Muscle layer of duodenum (tissue), 2 donors: ENCODE measurements around the gene ST8SIA4.

ENCODE experiments used
- H3K27ac ChIP-seq: one replicate; pipeline ENCODE4 v1.7.0; 2013; ENCODE audit warnings: mild to moderate bottlenecking, low read length
- H3K27me3 ChIP-seq: one replicate; pipeline ENCODE4 v1.7.0; 2013; ENCODE audit warnings: low read depth, mild to moderate bottlenecking, control low read depth, low read length
- H3K36me3 ChIP-seq, 2 donors: one replicate each; pipeline ENCODE4 v1.7.0; 2013; ENCODE audit warnings: low read length in 2 of 2, control low read depth in 1 of 2, mild to moderate bottlenecking in 1 of 2; ENCODE audit not compliant: insufficient read depth in 2 of 2, control insufficient read depth in 1 of 2
- H3K4me1 ChIP-seq, 2 donors: one replicate each; pipeline ENCODE4 v1.7.0; 2013; ENCODE audit warnings: low read length in 2 of 2, mild to moderate bottlenecking in 2 of 2, control low read depth in 1 of 2, moderate library complexity in 1 of 2; ENCODE audit not compliant: insufficient read depth in 2 of 2, control insufficient read depth in 1 of 2
- H3K4me3 ChIP-seq, 2 donors: one replicate each; pipeline ENCODE4 v1.7.0; 2013; ENCODE audit warnings: low read length in 2 of 2, low read depth in 1 of 2, mild to moderate bottlenecking in 1 of 2
- H3K9me3 ChIP-seq, 2 donors: one replicate each; pipeline ENCODE4 v1.7.0; 2013; ENCODE audit warnings: low read length in 2 of 2, control low read depth in 1 of 2, mild to moderate bottlenecking in 1 of 2; ENCODE audit not compliant: control insufficient read depth in 1 of 2
- donor health status: healthy.

Gene ST8SIA4

GRCh38 chr5:100841358-100842076 lies 61.6 kb downstream of the ST8SIA4 start:
- peak overlapping the region; percentile 20 for H3K27ac ChIP-seq
- H3K9me3 ChIP-seq: no peaks in the 10 kb centered on the region
- H3K4me1 ChIP-seq: no peaks in the 10 kb centered on the region
- peaks cover 0 to 4% of the 10 kb centered on the region in 2 donors for H3K36me3 ChIP-seq
- no peaks in the 10 kb centered on the region for H3K27me3 ChIP-seq
- H3K4me3 ChIP-seq: no peak overlapping the region

- Histone ChIP-seq H3K27me3 (no peaks in the 10 kb centered on the region), H3K4me1 (no peaks in the 10 kb centered on the region), H3K4me3 (no peak overlapping the region), H3K27ac (peak overlapping the region; percentile 20), H3K9me3 (no peaks in the 10 kb centered on the region), H3K36me3 (peaks cover 0 to 4% of the 10 kb centered on the region in 2 donors)
These were observed 62.3 kb downstream of the ST8SIA4 start for GRCh38 chr5:100840789-100841188.

- peaks cover 0 to 4% of the 10 kb centered on the region in 2 donors for H3K36me3 ChIP-seq
- H3K4me1 ChIP-seq: no peaks in the 10 kb centered on the region
- no peak overlapping the region for H3K4me3 ChIP-seq
- no peaks in the 10 kb centered on the region for H3K9me3 ChIP-seq
- H3K27ac ChIP-seq: no peak overlapping the region
- no peaks in the 10 kb centered on the region for H3K27me3 ChIP-seq
These were observed 62.7 kb downstream of the ST8SIA4 start for GRCh38 chr5:100840370-100840769.

- H3K4me1 ChIP-seq: no peaks in the 10 kb centered on the region
- no peaks in the 10 kb centered on the region for H3K27me3 ChIP-seq
- H3K27ac ChIP-seq: no peak overlapping the region
- no peaks in the 10 kb centered on the region for H3K36me3 ChIP-seq
- no peaks in the 10 kb centered on the region for H3K9me3 ChIP-seq
- H3K4me3 ChIP-seq: no peak overlapping the region
These were observed 65.0 kb downstream of the ST8SIA4 start for GRCh38 chr5:100838048-100838473.

GRCh38 chr5:100834519-100834918 lies 68.6 kb downstream of the ST8SIA4 start:
- H3K9me3 ChIP-seq: no peaks in the 10 kb centered on the region
- no peaks in the 10 kb centered on the region for H3K27me3 ChIP-seq
- H3K4me1 ChIP-seq: no peaks in the 10 kb centered on the region
- H3K36me3 ChIP-seq: no peaks in the 10 kb centered on the region
- no peak overlapping the region for H3K27ac ChIP-seq
- H3K4me3 ChIP-seq: no peak overlapping the region

GRCh38 chr5:100832252-100833230 lies 70.5 kb downstream of the ST8SIA4 start:
- H3K4me3 ChIP-seq: no peak overlapping the region
- H3K27me3 ChIP-seq: no peaks in the 10 kb centered on the region
- H3K27ac ChIP-seq: no peak overlapping the region
- no peaks in the 10 kb centered on the region for H3K9me3 ChIP-seq
- no peaks in the 10 kb centered on the region for H3K36me3 ChIP-seq
- H3K4me1 ChIP-seq: no peaks in the 10 kb centered on the region

GRCh38 chr5:100828898-100829356 lies 74.2 kb downstream of the ST8SIA4 start:
- no peaks in the 10 kb centered on the region for H3K4me1 ChIP-seq
- H3K4me3 ChIP-seq: no peak overlapping the region
- H3K27ac ChIP-seq: no peak overlapping the region
- H3K9me3 ChIP-seq: no peaks in the 10 kb centered on the region
- no peaks in the 10 kb centered on the region for H3K27me3 ChIP-seq
- no peaks in the 10 kb centered on the region for H3K36me3 ChIP-seq

- Histone ChIP-seq H3K4me3 (no peak overlapping the region), H3K36me3 (no peaks in the 10 kb centered on the region), H3K27ac (peak overlapping the region; percentile 79), H3K27me3 (no peaks in the 10 kb centered on the region), H3K9me3 (no peaks in the 10 kb centered on the region), H3K4me1 (no peaks in the 10 kb centered on the region)
These were observed 74.8 kb downstream of the ST8SIA4 start for GRCh38 chr5:100828071-100828897.

- Histone ChIP-seq H3K27ac (peak overlapping the region; percentile 79), H3K9me3 (no peaks in the 10 kb centered on the region), H3K4me3 (no peak overlapping the region), H3K36me3 (no peaks in the 10 kb centered on the region), H3K27me3 (no peaks in the 10 kb centered on the region), H3K4me1 (no peaks in the 10 kb centered on the region)
These were observed 75.6 kb downstream of the ST8SIA4 start for GRCh38 chr5:100827481-100827889.

GRCh38 chr5:100826133-100826532 lies 76.9 kb downstream of the ST8SIA4 start:
- H3K4me3 ChIP-seq: no peak overlapping the region
- H3K9me3 ChIP-seq: no peaks in the 10 kb centered on the region
- no peaks in the 10 kb centered on the region for H3K27me3 ChIP-seq
- no peaks in the 10 kb centered on the region for H3K4me1 ChIP-seq
- H3K27ac ChIP-seq: no peak overlapping the region
- H3K36me3 ChIP-seq: no peaks in the 10 kb centered on the region

- Histone ChIP-seq H3K4me1 (no peaks in the 10 kb centered on the region), H3K4me3 (no peak overlapping the region), H3K36me3 (no peaks in the 10 kb centered on the region), H3K27ac (no peak overlapping the region), H3K27me3 (no peaks in the 10 kb centered on the region), H3K9me3 (no peaks in the 10 kb centered on the region)
These were observed 78.4 kb downstream of the ST8SIA4 start for GRCh38 chr5:100824635-100825034.
